Measurements from ENCODE around the gene BEST1. TPM values are rescaled to one million over a fixed set of nuclear protein-coding genes. Genes with fewer than 3 reads are reported as not detected.

Gene BEST1
- total and polyA plus RNA-seq, 2 donors (not counting 3 experiments of a cell fraction or from before 2014, with no cell fraction given), result 0.04 TPM; not detected in 1

DNA sequence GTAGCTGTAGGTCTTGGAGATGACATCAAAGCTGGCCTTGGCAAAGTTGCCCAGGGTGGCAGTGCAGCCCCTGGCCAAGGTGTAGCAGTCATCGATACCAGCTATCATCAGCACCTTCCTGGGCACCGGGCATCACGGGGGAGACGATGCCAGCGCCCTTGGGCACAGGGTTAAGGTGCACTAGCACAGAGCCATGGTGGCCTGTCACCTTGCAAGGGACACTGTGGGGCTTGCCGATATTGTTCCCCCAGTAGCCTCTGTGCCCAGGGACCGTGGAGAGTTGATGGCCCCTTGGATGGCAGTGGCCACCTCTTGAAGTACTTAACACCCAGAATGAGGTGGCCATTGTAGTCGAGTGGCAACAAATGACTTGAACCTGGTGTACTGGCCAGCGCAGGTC, 61.7 kb downstream of the BEST1 start:
- Histone ChIP-seq H3K4me3 (replicated peaks in 1 of 3; ENCODE audit: insufficient read depth in 1 of 3, low read depth in 1 of 3, low read length in 3 of 3) (no peak overlapping the region), H4K20me1 (replicated peaks; ENCODE audit: control insufficient read depth, extremely low read depth, insufficient read depth, low read length) (no peaks in the 10 kb centered on the region), H3K36me3 (ENCODE audit: control insufficient read depth in 2 of 2, extremely low read depth in 1 of 2, insufficient read depth in 2 of 2, low read length in 2 of 2) (no peaks in the 10 kb centered on the region), H3K79me2 (ENCODE audit: control insufficient read depth, insufficient read depth, low read length) (no peaks in the 10 kb centered on the region), H3K4me2 (ENCODE audit: insufficient read depth, low read length) (no peak overlapping the region), H3K9ac (replicated peaks; ENCODE audit: extremely low read depth, insufficient read depth, low read length) (no peak overlapping the region), H3K27me3 (ENCODE audit: control insufficient read depth in 2 of 2, insufficient read depth in 2 of 2, low read length in 2 of 2) (no peaks in the 10 kb centered on the region), H3K27ac (ENCODE audit: insufficient read depth, low read depth, low read length) (no peak overlapping the region), H2AFZ (ENCODE audit: low read depth, low read length) (no peak overlapping the region), H3K4me1 (ENCODE audit: control insufficient read depth, extremely low read depth, insufficient read depth, low read length) (no peaks in the 10 kb centered on the region), H3K9me1 (replicated peaks; ENCODE audit: control insufficient read depth, extremely low read depth, insufficient read depth, low read length) (no peaks in the 10 kb centered on the region), H3K9me3 (replicated peaks; ENCODE audit: control insufficient read depth, insufficient read depth, low read length) (no peaks in the 10 kb centered on the region)
- no TSS peak for BruUV-seq (replicated peaks)
- ChIA-PET CTCF (interaction anchor here (1.3 kb wide), 1 partner anchor 70 kb away, joined by 4 read pairs; no protein-coding TSS in a partner anchor), POLR2A (no interaction called here)
- intact Hi-C loops (cut with micrococcal nuclease) (no loop called here), dilution Hi-C loops (cut with MboI; ENCODE audit: extremely low pct_ligation_motif_present, low sequenced_read_pairs) (no loop called here)
- no peak for FAIRE-seq
- DNase-seq (ENCODE audit: low read depth, low spot score), result no peak
- TF ChIP-seq EZH2 (IDR thresholded peaks at IDR 0.05; ENCODE audit: borderline replicate concordance, low read depth, low read length, severe bottlenecking), result no peak
- TF ChIP-seq GATA2 (IDR thresholded peaks at IDR 0.05; ENCODE audit: insufficient read depth, insufficient read length, low read depth, low read length), result no peak
- no peak for TF ChIP-seq JUN (IDR thresholded peaks at IDR 0.05; ENCODE audit: borderline replicate concordance, insufficient read depth, insufficient read length, low read depth)

DNA sequence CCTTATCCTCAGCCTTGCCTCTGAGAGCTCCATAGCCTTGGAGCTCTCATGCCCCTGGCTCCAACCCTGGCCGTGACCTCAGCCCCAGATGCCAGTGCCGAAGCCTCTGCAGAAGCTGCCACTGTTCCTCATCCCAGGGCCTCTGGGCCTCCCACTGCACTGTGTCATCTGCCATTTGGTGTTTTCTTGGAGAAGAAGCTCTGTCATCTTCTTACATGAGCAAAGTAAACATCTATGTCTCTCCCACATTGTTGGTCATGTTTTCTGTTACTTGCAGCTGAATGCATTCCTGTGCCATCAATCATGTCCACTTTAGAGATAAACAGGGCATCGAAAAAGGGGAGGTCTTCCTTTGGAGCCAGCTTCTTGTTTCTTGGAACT, 62.3 kb downstream of the BEST1 start:
- FAIRE-seq (no peak), DNase-seq (ENCODE audit: low read depth, low spot score) (no peak)
- Histone ChIP-seq H3K79me2 (ENCODE audit: control insufficient read depth, insufficient read depth, low read length) (no peaks in the 10 kb centered on the region), H3K9ac (replicated peaks; ENCODE audit: extremely low read depth, insufficient read depth, low read length) (no peak overlapping the region), H3K9me1 (replicated peaks; ENCODE audit: control insufficient read depth, extremely low read depth, insufficient read depth, low read length) (no peaks in the 10 kb centered on the region), H3K4me3 (replicated peaks in 1 of 3; ENCODE audit: insufficient read depth in 1 of 3, low read depth in 1 of 3, low read length in 3 of 3) (no peak overlapping the region), H3K4me2 (ENCODE audit: insufficient read depth, low read length) (no peak overlapping the region), H2AFZ (ENCODE audit: low read depth, low read length) (no peak overlapping the region), H3K4me1 (ENCODE audit: control insufficient read depth, extremely low read depth, insufficient read depth, low read length) (no peaks in the 10 kb centered on the region), H4K20me1 (replicated peaks; ENCODE audit: control insufficient read depth, extremely low read depth, insufficient read depth, low read length) (no peaks in the 10 kb centered on the region), H3K27ac (ENCODE audit: insufficient read depth, low read depth, low read length) (no peak overlapping the region), H3K27me3 (ENCODE audit: control insufficient read depth in 2 of 2, insufficient read depth in 2 of 2, low read length in 2 of 2) (no peaks in the 10 kb centered on the region), H3K36me3 (ENCODE audit: control insufficient read depth in 2 of 2, extremely low read depth in 1 of 2, insufficient read depth in 2 of 2, low read length in 2 of 2) (no peaks in the 10 kb centered on the region), H3K9me3 (replicated peaks; ENCODE audit: control insufficient read depth, insufficient read depth, low read length) (no peaks in the 10 kb centered on the region)
- BruUV-seq (replicated peaks), result no TSS peak
- ChIA-PET POLR2A (no interaction called here), CTCF (interaction anchor here (0.7 to 1.6 kb wide), 4 partner anchors 8 to 113 kb away, joined by 3 to 4 read pairs (median 4); no protein-coding TSS in a partner anchor)
- intact Hi-C loops (cut with micrococcal nuclease), result no loop called here
- TF ChIP-seq JUN (IDR thresholded peaks at IDR 0.05; ENCODE audit: borderline replicate concordance, insufficient read depth, insufficient read length, low read depth) (no peak), MYC (IDR thresholded peaks at IDR 0.05; ENCODE audit: low read depth, low read length) (no peak)
- TF ChIP-seq, protein P1, sequence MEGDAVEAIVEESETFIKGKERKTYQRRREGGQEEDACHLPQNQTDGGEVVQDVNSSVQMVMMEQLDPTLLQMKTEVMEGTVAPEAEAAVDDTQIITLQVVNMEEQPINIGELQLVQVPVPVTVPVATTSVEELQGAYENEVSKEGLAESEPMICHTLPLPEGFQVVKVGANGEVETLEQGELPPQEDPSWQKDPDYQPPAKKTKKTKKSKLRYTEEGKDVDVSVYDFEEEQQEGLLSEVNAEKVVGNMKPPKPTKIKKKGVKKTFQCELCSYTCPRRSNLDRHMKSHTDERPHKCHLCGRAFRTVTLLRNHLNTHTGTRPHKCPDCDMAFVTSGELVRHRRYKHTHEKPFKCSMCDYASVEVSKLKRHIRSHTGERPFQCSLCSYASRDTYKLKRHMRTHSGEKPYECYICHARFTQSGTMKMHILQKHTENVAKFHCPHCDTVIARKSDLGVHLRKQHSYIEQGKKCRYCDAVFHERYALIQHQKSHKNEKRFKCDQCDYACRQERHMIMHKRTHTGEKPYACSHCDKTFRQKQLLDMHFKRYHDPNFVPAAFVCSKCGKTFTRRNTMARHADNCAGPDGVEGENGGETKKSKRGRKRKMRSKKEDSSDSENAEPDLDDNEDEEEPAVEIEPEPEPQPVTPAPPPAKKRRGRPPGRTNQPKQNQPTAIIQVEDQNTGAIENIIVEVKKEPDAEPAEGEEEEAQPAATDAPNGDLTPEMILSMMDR (IDR thresholded peaks at IDR 0.05; ENCODE audit: extremely low read depth in 1 of 2, insufficient read depth in 1 of 2, low read depth in 1 of 2, low read length in 2 of 2), result no peak
- dilution Hi-C loops (cut with MboI; ENCODE audit: extremely low pct_ligation_motif_present, low sequenced_read_pairs), result no loop called here
